Activated CD4-positive, alpha-beta T cell treated with anti-CD3 and anti-CD28 coated beads, Interleukin-2, amount 10 ng/mL, durations not matched to agents 7 days and 5 days (primary cell): ENCODE measurements around the gene CYTH3. TPM values are rescaled to one million over a fixed set of nuclear protein-coding genes. Genes with fewer than 3 reads are reported as not detected.
"Not testable (repeated sequence)": the region's sequence is repeated elsewhere in the genome, so short reads cannot be mapped to it uniquely, and the experiment has no call there.

Experiments used
- CTCF ChIA-PET: fragments of 350-600 bp; sonication (Branson Sonifier 250); formaldehyde crosslinking; loops from one replicate; lab custom pipeline; 2021; ENCODE audit warnings: antibody characterized with exemption; lab: Charles Lee
- POLR2A ChIA-PET: fragments of 350-600 bp; sonication (Branson Sonifier 250); formaldehyde crosslinking; loops from one replicate; lab custom pipeline; 2021; ENCODE audit warnings: antibody characterized with exemption; lab: Charles Lee
- DNase-seq: peaks from one replicate; pipeline ENCODE4 v3.0.0-alpha.2; 2020
- H3K27ac Mint-ChIP-seq: one replicate; pipeline ENCODE4 v1.8.0; 2021; ENCODE audit warnings: mild to moderate bottlenecking, moderate library complexity, mixed read lengths
- H3K27me3 Mint-ChIP-seq: one replicate; pipeline ENCODE4 v1.8.0; 2021; ENCODE audit warnings: mixed read lengths
- H3K36me3 Mint-ChIP-seq: one replicate; pipeline ENCODE4 v1.8.0; 2021; ENCODE audit warnings: low read depth, mixed read lengths
- H3K4me1 Mint-ChIP-seq: one replicate; pipeline ENCODE4 v1.8.0; 2021; ENCODE audit warnings: mixed read lengths
- H3K4me3 Mint-ChIP-seq: one replicate; pipeline ENCODE4 v1.8.0; 2021; ENCODE audit warnings: mild to moderate bottlenecking, moderate library complexity, mixed read lengths
- H3K9me3 Mint-ChIP-seq: one replicate; pipeline ENCODE4 v1.8.0; 2021; ENCODE audit warnings: mixed read lengths
- total RNA-seq, 2 experiments: library from RNA; stranded (reverse); gene quantifications; one replicate each; pipeline ENCODE4 v1.2.3, GENCODE V29; 2021

The CYTH3 gene
- total RNA-seq = 1 to 10 TPM in 1 of 2 experiments, under 1 TPM in 1; 0.74 to 1.4 TPM

GRCh38 chr7:6272481-6273323 is at the start of gene CYTH3:
TSS of gene CYTH3 (minus strand) at chr7:6272624. CDS start at chr7:6272507, 117 bp downstream.
- peaks cover 4% of the 10 kb centered on the region for H3K36me3 Mint-ChIP-seq
- peak within 1 kb of the TSS; percentile 74 for H3K4me3 Mint-ChIP-seq
- ChIA-PET POLR2A (no interaction called here), CTCF (interaction anchor here (0.6 to 1.2 kb wide), 3 partner anchors 10 to 71 kb away, joined by 3 to 4 read pairs (median 4); no protein-coding TSS in a partner anchor)
- peaks cover 16% of the 10 kb centered on the region for H3K4me1 Mint-ChIP-seq
- no peaks in the 10 kb centered on the region for H3K9me3 Mint-ChIP-seq
- peaks cover 51% of the 10 kb centered on the region for H3K27me3 Mint-ChIP-seq
- peak within 1 kb of the TSS; percentile 9 for H3K27ac Mint-ChIP-seq
- DNase-seq = peak; percentile 74

GRCh38 chr7:6320791-6321190 is 48.4 kb upstream of the CYTH3 start:
- POLR2A ChIA-PET = no interaction called here
- H3K27me3 Mint-ChIP-seq = peaks cover 2% of the 10 kb centered on the region
- no peak for DNase-seq
- H3K4me3 Mint-ChIP-seq = no peak overlapping the region
- CTCF ChIA-PET = interaction anchor here (0.8 kb wide), 1 partner anchor 114 kb away, joined by 3 read pairs; no protein-coding TSS in a partner anchor
- H3K4me1 Mint-ChIP-seq = peaks cover 6% of the 10 kb centered on the region
- H3K9me3 Mint-ChIP-seq = no peaks in the 10 kb centered on the region
- no peaks in the 10 kb centered on the region for H3K36me3 Mint-ChIP-seq
- H3K27ac Mint-ChIP-seq = no peak overlapping the region

- ChIA-PET CTCF (interaction anchor here (1.0 kb wide), 1 partner anchor 15 kb away, joined by 3 read pairs; no protein-coding TSS in a partner anchor), POLR2A (no interaction called here)
- Mint-ChIP-seq H3K27me3 (no peaks in the 10 kb centered on the region), H3K27ac (no peak overlapping the region), H3K36me3 (no peaks in the 10 kb centered on the region), H3K4me1 (peaks cover 6% of the 10 kb centered on the region), H3K9me3 (no peaks in the 10 kb centered on the region), H3K4me3 (no peak overlapping the region)
- DNase-seq = no peak
These were observed 45.5 kb upstream of the CYTH3 start for GRCh38 chr7:6317797-6318438.

GRCh38 chr7:6316226-6316625 is 43.8 kb upstream of the CYTH3 start:
- CTCF ChIA-PET = interaction anchor here (0.9 kb wide), 1 partner anchor 43 kb away, joined by 4 read pairs; no protein-coding TSS in a partner anchor

GRCh38 chr7:6315746-6316145 is 43.3 kb upstream of the CYTH3 start:
- POLR2A ChIA-PET = no interaction called here
- Mint-ChIP-seq H3K27me3 (no peaks in the 10 kb centered on the region), H3K4me3 (no peak overlapping the region), H3K4me1 (peaks cover 6% of the 10 kb centered on the region), H3K9me3 (no peaks in the 10 kb centered on the region), H3K27ac (no peak overlapping the region), H3K36me3 (no peaks in the 10 kb centered on the region)
- CTCF ChIA-PET = interaction anchor here (0.9 kb wide), 1 partner anchor 42 kb away, joined by 4 read pairs; no protein-coding TSS in a partner anchor
- no peak for DNase-seq

More at GRCh38 chr7:6316226-6316625, 43.8 kb upstream of the CYTH3 start:
- DNase-seq = no peak
- Mint-ChIP-seq H3K27ac (no peak overlapping the region), H3K9me3 (no peaks in the 10 kb centered on the region), H3K36me3 (no peaks in the 10 kb centered on the region), H3K4me1 (peaks cover 6% of the 10 kb centered on the region), H3K4me3 (no peak overlapping the region), H3K27me3 (no peaks in the 10 kb centered on the region)
- POLR2A ChIA-PET = no interaction called here

- Mint-ChIP-seq H3K36me3 (no peaks in the 10 kb centered on the region), H3K4me3 (no peak overlapping the region), H3K4me1 (no peaks in the 10 kb centered on the region), H3K27me3 (no peaks in the 10 kb centered on the region), H3K27ac (no peak overlapping the region), H3K9me3 (no peaks in the 10 kb centered on the region)
- ChIA-PET POLR2A (no interaction called here), CTCF (interaction anchor here (0.6 kb wide), 1 partner anchor 455 kb away, joined by 3 read pairs; no protein-coding TSS in a partner anchor)
- no peak for DNase-seq
These were observed 38.0 kb upstream of the CYTH3 start for GRCh38 chr7:6310271-6310993.

GRCh38 chr7:6307762-6308161 is 35.3 kb upstream of the CYTH3 start:
- CTCF ChIA-PET = no interaction called here
- no peak overlapping the region for H3K4me3 Mint-ChIP-seq
- no peaks in the 10 kb centered on the region for H3K9me3 Mint-ChIP-seq
- H3K4me1 Mint-ChIP-seq = no peaks in the 10 kb centered on the region
- H3K27me3 Mint-ChIP-seq = no peaks in the 10 kb centered on the region
- no peak for DNase-seq
- no peak overlapping the region for H3K27ac Mint-ChIP-seq
- POLR2A ChIA-PET = interaction anchor here (0.7 kb wide), 1 partner anchor 261 kb away, joined by 5 read pairs; no protein-coding TSS in a partner anchor
- H3K36me3 Mint-ChIP-seq = no peaks in the 10 kb centered on the region

- Mint-ChIP-seq H3K9me3 (no peaks in the 10 kb centered on the region), H3K27ac (no peak overlapping the region), H3K4me1 (no peaks in the 10 kb centered on the region), H3K4me3 (no peak overlapping the region), H3K36me3 (no peaks in the 10 kb centered on the region), H3K27me3 (no peaks in the 10 kb centered on the region)
- ChIA-PET CTCF (no interaction called here), POLR2A (no interaction called here)
- no peak for DNase-seq
These were observed 34.0 kb upstream of the CYTH3 start for GRCh38 chr7:6306471-6306870.

GRCh38 chr7:6305330-6305729 is 32.9 kb upstream of the CYTH3 start:
- H3K4me3 Mint-ChIP-seq = no peak overlapping the region
- no peaks in the 10 kb centered on the region for H3K27me3 Mint-ChIP-seq
- ChIA-PET CTCF (no interaction called here), POLR2A (no interaction called here)
- H3K4me1 Mint-ChIP-seq = no peaks in the 10 kb centered on the region
- H3K9me3 Mint-ChIP-seq = no peaks in the 10 kb centered on the region
- no peaks in the 10 kb centered on the region for H3K36me3 Mint-ChIP-seq
- no peak for DNase-seq
- H3K27ac Mint-ChIP-seq = no peak overlapping the region

GRCh38 chr7:6301446-6301845 is 29.0 kb upstream of the CYTH3 start:
- CTCF ChIA-PET, POLR2A ChIA-PET: not testable (repeated sequence)

GRCh38 chr7:6299774-6300173 is 27.4 kb upstream of the CYTH3 start:
- ChIA-PET POLR2A (no interaction called here), CTCF (interaction anchor here (0.6 to 1.2 kb wide), 2 partner anchors 15 to 291 kb away, joined by 3 to 6 read pairs; partner anchors contain the start of genes AIMP2 and PMS2)
- no peaks in the 10 kb centered on the region for H3K36me3 Mint-ChIP-seq
- no peaks in the 10 kb centered on the region for H3K4me1 Mint-ChIP-seq
- no peak overlapping the region for H3K27ac Mint-ChIP-seq
- H3K9me3 Mint-ChIP-seq = no peaks in the 10 kb centered on the region
- no peak overlapping the region for H3K4me3 Mint-ChIP-seq
- no peaks in the 10 kb centered on the region for H3K27me3 Mint-ChIP-seq
- no peak for DNase-seq

More at GRCh38 chr7:6301446-6301845, 29.0 kb upstream of the CYTH3 start:
- not testable (repeated sequence) for H3K4me1 Mint-ChIP-seq, DNase-seq, H3K27ac Mint-ChIP-seq, H3K36me3 Mint-ChIP-seq, H3K27me3 Mint-ChIP-seq, H3K4me3 Mint-ChIP-seq, H3K9me3 Mint-ChIP-seq

- POLR2A ChIA-PET = no interaction called here
- no peaks in the 10 kb centered on the region for H3K9me3 Mint-ChIP-seq
- no peak overlapping the region for H3K4me3 Mint-ChIP-seq
- DNase-seq = no peak
- no peaks in the 10 kb centered on the region for H3K36me3 Mint-ChIP-seq
- no peak overlapping the region for H3K27ac Mint-ChIP-seq
- H3K4me1 Mint-ChIP-seq = no peaks in the 10 kb centered on the region
- CTCF ChIA-PET = interaction anchor here (0.5 to 0.6 kb wide), 2 partner anchors 15 to 64 kb away, joined by 3 to 4 read pairs; no protein-coding TSS in a partner anchor
- no peaks in the 10 kb centered on the region for H3K27me3 Mint-ChIP-seq
These were observed 22.4 kb upstream of the CYTH3 start for GRCh38 chr7:6294839-6295238.
